Measurements from ENCODE around the gene CDKN2AIP. TPM values are rescaled to one million over a fixed set of nuclear protein-coding genes. Genes with fewer than 3 reads are reported as not detected.
A peak's percentile ranks its signal among the peaks of the same experiment; 100 is the strongest.
"Not testable (repeated sequence)": the region's sequence is repeated elsewhere in the genome, so short reads cannot be mapped to it uniquely, and the experiment has no call there.

CDKN2AIP gene
- total RNA-seq, 2 experiments from 2014 or later = 31.2 to 36.3 TPM

GRCh38 chr4:183471946-183472708 lies 27.7 kb downstream of the CDKN2AIP start:
- POLR2A ChIA-PET = interaction anchor here (1.0 kb wide), 1 partner anchor 10 kb away, joined by 3 read pairs; no protein-coding TSS in a partner anchor

GRCh38 chr4:183478123-183478522 lies 33.7 kb downstream of the CDKN2AIP start:
- Histone ChIP-seq H3K36me3 (ENCODE audit: insufficient read depth, low read length) (no peaks in the 10 kb centered on the region), H4K20me1 (ENCODE audit: insufficient read depth, low read length) (no peaks in the 10 kb centered on the region), H3K79me2 (ENCODE audit: insufficient read depth, low read depth, low read length) (no peaks in the 10 kb centered on the region), H3K4me3 (ENCODE audit: low read depth, low read length, poor library complexity, severe bottlenecking) (no peak overlapping the region), H3K4me2 (ENCODE audit: low read length) (no peak overlapping the region), H3K9me2 (ENCODE audit: insufficient read depth, low read length) (no peaks in the 10 kb centered on the region), H3K9me3 (ENCODE audit: low read length) (no peaks in the 10 kb centered on the region), H2AFZ (ENCODE audit: low read length) (no peak overlapping the region), H3K4me1 (ENCODE audit: insufficient read depth, low read length, poor library complexity, severe bottlenecking) (no peaks in the 10 kb centered on the region), H3K27ac (ENCODE audit: low read depth, low read length, poor library complexity, severe bottlenecking) (no peak overlapping the region)
- intact Hi-C loops (cut with micrococcal nuclease; ENCODE audit: unreplicated experiment) = loop anchor here (10.0 kb wide), 1 partner anchor 687 kb away; no protein-coding TSS in a partner anchor
- ChIA-PET CTCF (ENCODE audit: unreplicated experiment) (no interaction called here), POLR2A (interaction anchor here (0.7 to 0.8 kb wide), 2 partner anchors 16 to 1325 kb away, joined by 3 to 6 read pairs; no protein-coding TSS in a partner anchor)
- no peak for DNase-seq (ENCODE audit: low spot score)
- no TSS peak for BruUV-seq (replicated peaks)
- TF ChIP-seq EZH2phosphoT487 (IDR thresholded peaks at IDR 0.05; ENCODE audit: borderline replicate concordance, low read depth, low read length) = no peak
- no peak for TF ChIP-seq CTCF (conservative IDR thresholded peaks at IDR 0.05; ENCODE audit: low read length)

More at GRCh38 chr4:183471946-183472708, 27.7 kb downstream of the CDKN2AIP start:
- TF ChIP-seq CTCF (conservative IDR thresholded peaks at IDR 0.05; ENCODE audit: low read length) (peak; percentile 97), EZH2phosphoT487 (IDR thresholded peaks at IDR 0.05; ENCODE audit: borderline replicate concordance, low read depth, low read length) (no peak)
- H3K4me1 ChIP-seq (ENCODE audit: insufficient read depth, low read length, poor library complexity, severe bottlenecking) = no peaks in the 10 kb centered on the region
- no peaks in the 10 kb centered on the region for H3K9me2 ChIP-seq (ENCODE audit: insufficient read depth, low read length)
- H3K4me2 ChIP-seq (ENCODE audit: low read length) = no peak overlapping the region; the same call in 1 of the 2 replicates
- H3K79me2 ChIP-seq (ENCODE audit: insufficient read depth, low read depth, low read length) = no peaks in the 10 kb centered on the region
- no TSS peak for BruUV-seq (replicated peaks)
- peak; percentile 78 for DNase-seq (ENCODE audit: low spot score)
- H3K36me3 ChIP-seq (ENCODE audit: insufficient read depth, low read length) = no peaks in the 10 kb centered on the region
- CTCF ChIA-PET (ENCODE audit: unreplicated experiment) = no interaction called here
- H4K20me1 ChIP-seq (ENCODE audit: insufficient read depth, low read length) = no peaks in the 10 kb centered on the region
- intact Hi-C loops (cut with micrococcal nuclease; ENCODE audit: unreplicated experiment) = loop anchor here (1.0 to 10.0 kb wide), 3 partner anchors 128 to 693 kb away; no protein-coding TSS in a partner anchor
- H3K4me3 ChIP-seq (ENCODE audit: low read depth, low read length, poor library complexity, severe bottlenecking) = no peak overlapping the region
- no peak overlapping the region; the same call in 1 of the 2 replicates for H2AFZ ChIP-seq (ENCODE audit: low read length)
- no peak overlapping the region for H3K27ac ChIP-seq (ENCODE audit: low read depth, low read length, poor library complexity, severe bottlenecking)
- 0 out of 2 replicates have a peak, but pooled peaks cover 11% of the 10 kb centered on the region for H3K9me3 ChIP-seq (ENCODE audit: low read length)

- intact Hi-C loops (cut with micrococcal nuclease; ENCODE audit: unreplicated experiment) = loop anchor here (10.0 kb wide), 1 partner anchor 686 kb away; no protein-coding TSS in a partner anchor
- Histone ChIP-seq H3K9me2 (ENCODE audit: insufficient read depth, low read length) (no peaks in the 10 kb centered on the region), H3K4me3 (ENCODE audit: low read depth, low read length, poor library complexity, severe bottlenecking) (no peak overlapping the region), H3K4me2 (ENCODE audit: low read length) (no peak overlapping the region), H4K20me1 (ENCODE audit: insufficient read depth, low read length) (no peaks in the 10 kb centered on the region), H3K36me3 (ENCODE audit: insufficient read depth, low read length) (no peaks in the 10 kb centered on the region), H3K9me3 (ENCODE audit: low read length) (no peaks in the 10 kb centered on the region), H2AFZ (ENCODE audit: low read length) (no peak overlapping the region), H3K4me1 (ENCODE audit: insufficient read depth, low read length, poor library complexity, severe bottlenecking) (no peaks in the 10 kb centered on the region), H3K27ac (ENCODE audit: low read depth, low read length, poor library complexity, severe bottlenecking) (no peak overlapping the region), H3K79me2 (ENCODE audit: insufficient read depth, low read depth, low read length) (no peaks in the 10 kb centered on the region)
- BruUV-seq (replicated peaks) = no TSS peak
- ChIA-PET CTCF (ENCODE audit: unreplicated experiment) (no interaction called here), POLR2A (interaction anchor here (0.8 kb wide), 2 partner anchors 16 to 17 kb away, joined by 3 read pairs; no protein-coding TSS in a partner anchor)
- no peak for DNase-seq (ENCODE audit: low spot score)
- TF ChIP-seq EZH2phosphoT487 (IDR thresholded peaks at IDR 0.05; ENCODE audit: borderline replicate concordance, low read depth, low read length) = no peak
- TF ChIP-seq CTCF (conservative IDR thresholded peaks at IDR 0.05; ENCODE audit: low read length) = no peak
These were observed 34.5 kb downstream of the CDKN2AIP start for GRCh38 chr4:183478926-183479325.

- POLR2A ChIA-PET; CTCF ChIA-PET (ENCODE audit: unreplicated experiment); BruUV-seq (replicated peaks): not testable (repeated sequence)
These were observed 38.2 kb downstream of the CDKN2AIP start for GRCh38 chr4:183482515-183483095.

More at GRCh38 chr4:183482515-183483095, 38.2 kb downstream of the CDKN2AIP start:
- H3K9me3 ChIP-seq (ENCODE audit: low read length); H3K36me3 ChIP-seq (ENCODE audit: insufficient read depth, low read length); DNase-seq (ENCODE audit: low spot score); intact Hi-C loops (cut with micrococcal nuclease; ENCODE audit: unreplicated experiment); H3K79me2 ChIP-seq (ENCODE audit: insufficient read depth, low read depth, low read length); H3K27ac ChIP-seq (ENCODE audit: low read depth, low read length, poor library complexity, severe bottlenecking); H3K4me2 ChIP-seq (ENCODE audit: low read length); H3K4me1 ChIP-seq (ENCODE audit: insufficient read depth, low read length, poor library complexity, severe bottlenecking); H3K4me3 ChIP-seq (ENCODE audit: low read depth, low read length, poor library complexity, severe bottlenecking); H4K20me1 ChIP-seq (ENCODE audit: insufficient read depth, low read length); H3K9me2 ChIP-seq (ENCODE audit: insufficient read depth, low read length); H2AFZ ChIP-seq (ENCODE audit: low read length): not testable (repeated sequence)
